DMS53 treated with DMSO at 0.1 percent for 48 hours (cell line): Measurements from ENCODE around the gene TNFSF9.

ENCODE experiments used
- DNase-seq: peaks from one replicate; lab custom pipeline; 2025; ENCODE audit not compliant: unreplicated experiment; lab: John Stamatoyannopoulos, UW

TNFSF9 gene

DNA sequence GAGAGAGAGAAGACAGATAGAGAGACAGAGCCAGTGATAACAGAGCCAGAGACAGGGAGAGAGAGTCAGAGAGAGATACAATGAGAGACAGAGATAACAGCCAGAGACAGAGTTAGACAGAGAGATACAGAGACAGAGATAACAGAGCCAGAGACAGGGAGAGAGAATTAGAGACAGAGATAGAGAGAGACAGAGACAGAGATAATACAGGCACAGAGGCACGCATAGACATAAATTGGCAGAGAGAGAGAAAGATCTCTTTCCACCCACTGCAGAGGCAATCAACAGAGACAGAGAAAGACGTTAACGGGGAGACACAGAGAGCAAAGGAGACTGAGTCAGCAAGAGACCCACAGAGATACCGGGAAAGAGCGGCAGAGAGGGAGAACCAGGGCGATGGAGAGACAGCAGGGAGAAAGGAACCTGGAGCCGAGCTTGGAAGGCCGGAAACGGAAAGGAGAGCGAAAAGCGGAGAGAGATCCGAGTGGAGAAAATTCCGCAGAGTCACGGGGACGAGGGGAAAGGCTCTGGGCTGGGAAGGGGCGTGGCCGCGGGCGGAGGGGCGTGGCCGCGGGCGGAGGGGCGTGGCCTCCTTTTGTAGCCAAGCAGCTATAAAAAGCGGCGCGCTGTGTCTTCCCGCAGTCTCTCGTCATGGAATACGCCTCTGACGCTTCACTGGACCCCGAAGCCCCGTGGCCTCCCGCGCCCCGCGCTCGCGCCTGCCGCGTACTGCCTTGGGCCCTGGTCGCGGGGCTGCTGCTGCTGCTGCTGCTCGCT lies at the start of gene TNFSF9:
TNFSF9 (plus strand) TSS at position 641 of the 777 bp plus-strand sequence; CDS start at position 652, 11 bp downstream.
- no peak for DNase-seq

DNA sequence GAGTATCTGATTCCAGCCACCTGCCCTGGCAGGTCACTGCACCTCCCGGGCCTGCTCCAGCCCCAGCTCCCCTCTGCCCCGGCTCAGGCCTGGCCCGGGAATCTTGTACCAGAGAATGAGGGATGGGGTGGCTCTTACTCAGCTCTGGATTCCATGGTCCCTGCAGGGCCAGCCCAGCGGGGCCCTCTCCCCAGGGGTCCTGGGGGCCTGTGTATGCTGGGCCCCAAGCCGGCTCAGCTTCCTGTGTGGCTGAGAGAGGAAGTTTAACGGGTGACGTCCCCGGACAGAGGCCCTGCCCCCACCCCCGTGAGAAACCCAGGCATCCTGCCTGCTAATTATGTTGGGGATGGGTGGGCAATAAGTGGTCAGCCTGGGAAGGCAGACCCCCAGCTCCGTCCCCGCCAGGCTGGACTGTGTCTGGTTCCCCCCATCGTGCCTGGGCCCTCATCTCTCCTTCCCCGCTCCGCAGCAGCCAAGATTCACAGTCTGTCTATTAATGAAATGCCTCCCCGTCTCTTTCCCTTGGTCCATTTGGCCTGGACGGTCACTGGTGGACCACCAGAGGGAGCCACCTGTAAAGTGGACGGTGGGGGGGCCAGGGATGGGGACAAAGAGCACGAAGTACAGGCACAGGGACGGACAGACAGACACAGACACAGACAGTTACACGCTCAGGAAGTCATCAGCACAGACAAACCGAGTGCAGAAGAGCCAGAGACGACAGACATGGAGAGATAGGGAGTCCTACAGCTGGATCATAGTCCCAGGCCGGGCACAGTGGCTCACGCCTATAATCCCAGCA lies 49.1 kb upstream of the TNFSF9 start, which contains the start of gene DENND1C:
DENND1C (minus strand) TSS at position 247 of the 802 bp plus-strand sequence; CDS start at position 155, 92 bp downstream.
- no peak for DNase-seq

DNA sequence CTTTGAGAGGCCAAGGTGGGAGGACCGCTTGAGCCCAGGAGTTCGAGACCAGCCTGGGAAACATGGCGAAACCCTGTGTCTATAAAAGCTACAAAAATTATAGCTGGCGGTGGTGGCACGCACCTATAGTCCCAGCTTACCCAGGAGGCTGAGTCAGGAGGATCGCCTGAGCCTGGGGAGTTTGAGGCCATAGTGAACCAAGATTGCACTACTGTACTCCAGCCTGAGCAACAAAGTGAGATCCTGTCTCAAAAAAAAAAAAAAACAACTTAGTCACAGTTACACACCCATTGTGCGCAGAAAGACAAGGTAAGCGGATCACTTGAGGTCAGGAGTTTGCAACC lies 48.5 kb upstream of the TNFSF9 start:
- DNase-seq: no peak

GRCh38 chr19:6483235-6483634 lies 47.6 kb upstream of the TNFSF9 start:
- no peak for DNase-seq

DNA sequence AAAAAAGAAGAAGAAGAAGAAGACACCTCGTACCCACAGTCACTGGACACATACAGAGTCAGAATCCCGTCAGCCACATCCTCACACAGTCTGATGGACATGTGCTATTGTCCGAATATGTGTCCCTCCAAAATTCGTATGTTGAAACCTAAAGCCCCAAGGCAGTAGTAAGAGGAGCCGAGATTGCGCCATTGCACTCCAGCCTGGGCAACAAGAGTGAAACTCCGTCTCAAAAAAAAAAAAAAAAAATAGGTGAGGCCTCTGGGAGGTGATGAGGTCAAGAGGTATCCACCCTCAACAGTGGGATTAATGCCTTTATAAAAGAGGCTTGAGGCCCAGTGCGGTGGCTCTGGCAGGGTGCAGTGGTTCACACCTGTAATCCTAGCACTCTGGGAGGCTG lies 46.6 kb upstream of the TNFSF9 start:
- DNase-seq: no peak

DNA sequence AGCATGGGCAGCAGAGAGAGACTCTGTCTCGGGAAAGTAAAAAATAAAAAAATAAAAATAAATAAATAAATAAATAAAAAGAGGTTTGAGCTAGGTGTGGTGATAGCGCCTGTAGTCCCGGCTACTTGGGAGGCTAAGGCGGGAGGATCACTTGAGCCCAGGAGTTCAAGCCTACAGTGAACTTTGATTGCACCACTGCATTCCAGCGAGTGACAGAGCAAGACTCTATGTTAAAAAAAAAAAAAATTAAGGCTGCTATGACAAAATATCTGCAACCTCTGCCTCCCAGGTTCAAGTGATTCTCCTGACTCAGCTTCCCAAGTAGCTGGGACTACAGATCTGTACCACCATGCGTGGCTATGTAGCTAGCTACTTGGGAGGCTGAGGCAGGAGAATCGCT lies 46.0 kb upstream of the TNFSF9 start:
- no peak for DNase-seq

DNA sequence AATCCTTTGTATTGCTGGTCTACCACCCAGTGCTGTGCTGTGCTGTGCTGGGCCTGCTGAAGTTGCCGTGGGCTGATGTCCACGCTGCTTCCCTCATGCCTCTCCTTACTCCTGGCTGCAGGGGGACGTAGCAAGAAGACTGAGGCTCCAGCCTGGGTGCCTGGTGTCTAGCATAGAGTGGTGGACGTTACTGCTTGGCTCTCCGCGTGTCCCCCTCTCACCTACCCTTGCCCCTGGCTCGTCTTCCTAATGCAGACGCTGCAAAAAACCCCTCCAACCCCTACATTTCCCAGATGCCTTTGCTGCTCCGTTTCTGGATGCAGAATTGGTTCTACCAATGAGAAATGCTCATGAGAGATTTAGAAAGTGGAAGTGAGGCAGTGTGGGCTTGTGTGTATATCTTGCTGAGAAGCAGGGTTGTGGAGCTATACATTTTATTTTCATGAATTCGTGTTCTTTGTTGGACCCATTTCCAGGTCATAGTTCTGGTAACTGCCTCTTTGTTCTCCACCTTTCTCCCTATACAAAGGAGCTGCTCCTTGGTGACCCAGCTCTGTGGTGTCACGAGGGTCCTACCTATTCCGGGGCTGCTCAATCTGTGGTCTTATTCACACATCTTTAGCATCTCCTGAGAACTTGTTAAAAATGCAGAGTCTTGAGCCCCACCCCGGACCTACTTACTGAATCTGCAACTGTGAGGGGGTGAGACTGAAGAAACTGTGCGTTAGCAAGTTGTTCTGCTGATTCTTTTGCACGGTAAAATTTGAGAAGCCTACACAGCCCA lies 41.4 kb upstream of the TNFSF9 start:
- DNase-seq: no peak

- DNase-seq: no peak
Observed at GRCh38 chr19:6490134-6490533, 40.7 kb upstream of the TNFSF9 start.

DNA sequence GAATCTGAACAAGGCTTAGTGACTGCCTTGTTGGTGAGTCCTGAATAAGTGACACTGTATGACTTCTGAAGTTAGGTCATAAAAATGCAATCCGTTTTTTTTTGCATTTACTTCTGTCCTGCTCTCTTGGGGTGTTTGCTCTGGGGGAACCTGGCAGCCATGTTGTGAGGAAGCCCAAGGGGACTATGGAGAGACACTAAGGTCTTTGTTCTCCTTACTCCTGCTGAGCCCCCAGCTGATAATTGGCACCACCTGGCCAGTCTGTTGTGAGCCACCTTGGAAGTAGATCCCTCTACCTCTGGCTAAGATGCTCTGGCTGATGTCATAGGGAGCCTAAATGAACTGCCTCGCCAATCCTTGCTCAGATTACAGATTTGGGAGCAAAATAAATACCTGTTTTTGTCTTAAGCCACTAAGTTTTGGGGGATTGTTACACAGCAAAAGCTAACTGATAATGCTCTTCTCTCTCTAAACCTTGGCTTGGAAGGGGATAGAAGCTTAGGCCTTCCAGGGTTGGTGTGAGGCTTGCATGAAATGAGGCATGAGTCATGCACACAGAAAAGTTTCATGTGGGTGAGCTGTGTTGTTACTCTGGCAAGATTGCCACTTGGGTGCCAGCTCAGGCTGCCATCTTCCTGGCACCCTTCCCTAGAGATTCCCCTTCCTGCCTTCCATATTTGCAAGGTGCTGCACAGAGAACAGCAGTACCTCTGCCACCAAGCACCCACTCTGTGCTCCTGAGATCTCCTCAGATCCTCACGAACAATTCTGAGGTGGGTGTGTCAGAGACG lies 38.8 kb upstream of the TNFSF9 start:
- no peak for DNase-seq

- DNase-seq: no peak
Observed at GRCh38 chr19:6494438-6495036, 36.3 kb upstream of the TNFSF9 start.

DNA sequence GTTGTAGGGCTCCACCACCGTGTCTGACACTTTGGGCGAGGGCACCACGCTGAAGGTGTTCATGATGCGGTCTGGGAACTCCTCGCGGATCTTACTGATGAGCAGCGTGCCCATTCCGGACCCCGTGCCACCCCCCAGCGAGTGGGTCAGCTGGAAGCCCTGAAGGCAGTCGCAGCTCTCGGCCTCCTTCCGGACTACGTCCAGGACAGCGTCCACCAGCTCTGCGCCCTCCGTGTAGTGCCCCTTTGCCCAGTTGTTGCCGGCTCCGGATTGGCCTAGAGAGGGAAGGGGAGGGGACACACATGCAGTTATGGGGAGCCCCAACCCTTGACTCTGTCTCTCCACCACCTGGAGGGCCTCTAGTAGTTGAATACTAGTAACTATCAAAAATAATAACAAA lies 34.9 kb upstream of the TNFSF9 start:
- DNase-seq: no peak

DNA sequence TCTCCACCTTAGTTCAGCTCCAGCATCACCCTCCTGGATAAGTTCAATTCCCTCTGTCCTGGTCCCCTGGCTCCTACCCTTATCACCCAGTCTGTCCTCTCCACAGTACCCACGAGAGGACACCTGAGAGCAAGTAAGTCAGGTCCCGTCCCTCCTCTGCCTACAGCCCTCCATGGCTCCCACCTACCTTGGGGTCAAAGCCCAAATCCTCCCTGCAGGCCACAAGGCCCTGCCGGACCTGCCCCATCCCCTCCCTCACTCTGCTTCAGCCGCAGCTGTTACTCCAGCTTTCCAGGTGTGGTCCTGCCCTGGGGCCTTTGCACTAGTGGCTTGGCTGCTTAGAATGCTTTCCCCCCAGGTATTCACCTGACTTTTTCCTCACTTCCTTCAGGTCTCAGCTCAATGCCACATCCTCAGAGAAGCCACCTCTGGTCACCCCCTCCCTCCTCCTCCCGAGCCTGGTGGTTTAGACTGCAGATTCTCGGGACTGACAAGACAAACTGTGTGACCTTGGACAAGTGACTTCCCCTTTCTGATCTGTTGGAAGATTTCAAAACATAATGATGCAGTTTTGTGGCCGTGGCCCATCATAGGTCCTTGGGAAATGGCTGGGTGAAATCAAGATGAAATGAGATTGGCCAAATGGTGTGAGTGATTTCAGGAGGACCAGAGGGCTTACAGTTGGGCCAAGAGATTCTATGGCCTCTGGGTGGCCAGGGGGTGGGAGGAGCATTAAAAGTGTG lies 32.4 kb upstream of the TNFSF9 start:
- DNase-seq: no peak

DNA sequence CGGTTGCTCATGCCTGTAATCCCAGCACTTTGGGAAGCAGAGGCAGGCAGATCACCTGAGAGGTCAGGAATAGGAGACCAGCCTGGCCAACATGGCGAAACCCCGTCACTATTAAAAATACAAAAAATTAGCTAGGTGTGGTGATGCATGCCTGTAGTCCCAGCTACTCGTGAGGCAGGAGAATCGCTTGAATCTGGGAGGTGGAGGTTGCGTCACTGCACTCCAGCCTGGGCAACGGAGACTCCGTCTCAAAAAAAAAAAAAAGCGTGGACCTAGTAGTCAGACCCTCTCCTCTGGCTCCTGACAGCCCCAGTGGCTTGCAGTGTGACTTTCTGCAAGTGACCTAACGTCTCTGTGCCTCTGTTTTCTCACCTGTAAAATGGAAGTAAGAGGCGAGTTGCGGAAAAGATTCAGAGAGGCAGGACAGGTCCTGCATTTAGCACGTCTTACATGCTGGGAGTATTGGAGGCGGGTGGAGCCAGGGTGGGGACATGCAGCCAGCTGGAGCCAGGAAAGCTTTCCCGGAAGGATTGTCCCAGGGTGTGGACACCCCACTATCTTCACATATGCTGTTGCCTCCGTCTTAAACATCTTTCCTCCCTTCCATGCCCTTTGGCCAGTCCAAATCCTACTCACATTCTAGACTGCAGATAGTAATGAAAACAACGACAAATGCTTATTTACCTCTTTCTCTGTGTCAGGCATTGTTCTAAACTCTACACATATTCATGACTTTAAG lies 31.6 kb upstream of the TNFSF9 start:
- no peak for DNase-seq

- no peak for DNase-seq
Observed at GRCh38 chr19:6500837-6501739, 29.7 kb upstream of the TNFSF9 start.

- no peak for DNase-seq
Observed at GRCh38 chr19:6501740-6502648, 28.8 kb upstream of the TNFSF9 start, which contains the start of gene TUBB4A. Gene TUBB4A (minus strand): TSS chr19:6502309. CDS start chr19:6502212, 97 bp downstream.

DNA sequence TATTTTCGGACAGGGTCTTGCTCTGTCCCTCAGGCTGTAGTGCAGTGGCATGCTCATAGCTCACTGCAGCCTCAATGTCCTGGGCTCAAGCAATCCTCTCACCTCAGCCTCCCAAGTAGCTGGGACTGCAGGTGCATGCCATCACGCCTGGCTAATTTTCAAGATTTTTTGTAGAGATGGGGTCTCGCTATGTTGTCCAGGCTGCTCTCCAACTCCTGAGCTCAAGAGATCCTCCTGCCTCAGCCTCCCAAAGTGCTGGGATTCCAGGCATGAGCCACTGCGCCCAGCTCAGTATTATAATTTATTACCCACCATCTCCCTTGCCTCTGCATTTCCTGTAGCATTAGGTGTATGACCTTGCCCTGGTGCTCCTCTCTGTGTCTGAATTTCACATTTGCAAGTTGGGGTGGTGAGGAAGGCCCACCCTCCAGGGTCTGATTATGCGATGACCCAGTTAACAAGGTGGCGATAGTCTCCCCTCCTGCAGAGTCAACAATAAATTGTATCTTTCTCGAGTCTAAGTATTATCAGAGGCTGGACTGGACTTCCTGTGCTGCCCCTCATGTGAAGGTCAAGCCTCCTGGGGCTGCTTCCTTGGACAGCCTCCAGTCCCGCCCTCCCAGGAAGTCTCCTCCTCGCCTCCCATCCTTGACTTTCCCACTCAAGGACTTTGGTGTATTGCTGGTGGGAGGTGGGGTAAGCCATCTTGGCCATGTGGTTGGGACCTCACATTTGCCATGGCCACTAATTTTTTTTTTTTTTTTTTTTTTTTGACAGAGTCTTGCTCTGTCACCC lies 27.2 kb upstream of the TNFSF9 start:
- no peak for DNase-seq
